ENCODE measurements around the gene GLI1.

The GLI1 gene

DNA sequence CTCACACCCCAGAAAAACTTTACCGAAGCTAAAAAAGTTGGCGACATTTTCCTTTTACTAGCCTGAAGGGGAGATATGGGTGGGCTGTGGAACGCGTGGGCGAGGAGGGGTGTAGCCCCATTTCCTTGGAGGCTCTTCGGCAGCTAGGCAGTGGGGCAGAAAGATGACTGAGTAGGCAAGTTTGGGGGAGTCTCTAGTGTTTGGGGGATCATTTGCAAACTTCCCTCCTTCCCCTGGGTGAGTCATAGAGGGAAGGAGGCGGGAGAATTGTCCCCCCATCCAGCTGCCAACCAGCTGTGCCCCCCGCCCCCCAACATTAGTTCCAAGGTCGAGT is 2.3 kb downstream of the GLI1 start:
- no peaks in the 10 kb centered on the region for H4K20me1 ChIP-seq (ENCODE audit: insufficient read depth, low read length)
- no peak for DNase-seq
- TF ChIP-seq, protein P1, sequence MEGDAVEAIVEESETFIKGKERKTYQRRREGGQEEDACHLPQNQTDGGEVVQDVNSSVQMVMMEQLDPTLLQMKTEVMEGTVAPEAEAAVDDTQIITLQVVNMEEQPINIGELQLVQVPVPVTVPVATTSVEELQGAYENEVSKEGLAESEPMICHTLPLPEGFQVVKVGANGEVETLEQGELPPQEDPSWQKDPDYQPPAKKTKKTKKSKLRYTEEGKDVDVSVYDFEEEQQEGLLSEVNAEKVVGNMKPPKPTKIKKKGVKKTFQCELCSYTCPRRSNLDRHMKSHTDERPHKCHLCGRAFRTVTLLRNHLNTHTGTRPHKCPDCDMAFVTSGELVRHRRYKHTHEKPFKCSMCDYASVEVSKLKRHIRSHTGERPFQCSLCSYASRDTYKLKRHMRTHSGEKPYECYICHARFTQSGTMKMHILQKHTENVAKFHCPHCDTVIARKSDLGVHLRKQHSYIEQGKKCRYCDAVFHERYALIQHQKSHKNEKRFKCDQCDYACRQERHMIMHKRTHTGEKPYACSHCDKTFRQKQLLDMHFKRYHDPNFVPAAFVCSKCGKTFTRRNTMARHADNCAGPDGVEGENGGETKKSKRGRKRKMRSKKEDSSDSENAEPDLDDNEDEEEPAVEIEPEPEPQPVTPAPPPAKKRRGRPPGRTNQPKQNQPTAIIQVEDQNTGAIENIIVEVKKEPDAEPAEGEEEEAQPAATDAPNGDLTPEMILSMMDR (IDR thresholded peaks at IDR 0.05; ENCODE audit: borderline replicate concordance, extremely low read depth, low read length, poor library complexity, severe bottlenecking) = no peak
- no peak for TF ChIP-seq EZH2 (IDR thresholded peaks at IDR 0.05; ENCODE audit: borderline replicate concordance, low read depth, low read length, severe bottlenecking)
- peaks cover 44% of the 10 kb centered on the region for H3K4me1 ChIP-seq (ENCODE audit: insufficient read depth, low read length)
- H2AFZ ChIP-seq (ENCODE audit: low read depth, low read length) = peak overlapping the region; percentile 88
- peak overlapping the region; percentile 96 for H3K4me2 ChIP-seq (ENCODE audit: insufficient read depth, low read length)
- ATAC-seq (ENCODE audit: insufficient read depth, low read depth) = no peak
- no peaks in the 10 kb centered on the region for H3K9me3 ChIP-seq (ENCODE audit: insufficient read depth, low read length, severe bottlenecking)
- H3K27me3 ChIP-seq (ENCODE audit: insufficient read depth, low read length, poor library complexity) = peaks cover 7% of the 10 kb centered on the region
- H3K27ac ChIP-seq (ENCODE audit: low read length) = peak overlapping the region; percentile 65
- no peaks in the 10 kb centered on the region for H3K79me2 ChIP-seq (ENCODE audit: insufficient read depth, low read length)
- H3K4me3 ChIP-seq (ENCODE audit: low read depth in 1 of 2, low read length in 2 of 2) = peak overlapping the region; percentile 56 to 70; a peak in 3 of 4 replicates
- H3K36me3 ChIP-seq (ENCODE audit: insufficient read depth, low read length) = no peaks in the 10 kb centered on the region
- peak overlapping the region; percentile 56 for H3K9ac ChIP-seq (ENCODE audit: low read depth, low read length)

DNA sequence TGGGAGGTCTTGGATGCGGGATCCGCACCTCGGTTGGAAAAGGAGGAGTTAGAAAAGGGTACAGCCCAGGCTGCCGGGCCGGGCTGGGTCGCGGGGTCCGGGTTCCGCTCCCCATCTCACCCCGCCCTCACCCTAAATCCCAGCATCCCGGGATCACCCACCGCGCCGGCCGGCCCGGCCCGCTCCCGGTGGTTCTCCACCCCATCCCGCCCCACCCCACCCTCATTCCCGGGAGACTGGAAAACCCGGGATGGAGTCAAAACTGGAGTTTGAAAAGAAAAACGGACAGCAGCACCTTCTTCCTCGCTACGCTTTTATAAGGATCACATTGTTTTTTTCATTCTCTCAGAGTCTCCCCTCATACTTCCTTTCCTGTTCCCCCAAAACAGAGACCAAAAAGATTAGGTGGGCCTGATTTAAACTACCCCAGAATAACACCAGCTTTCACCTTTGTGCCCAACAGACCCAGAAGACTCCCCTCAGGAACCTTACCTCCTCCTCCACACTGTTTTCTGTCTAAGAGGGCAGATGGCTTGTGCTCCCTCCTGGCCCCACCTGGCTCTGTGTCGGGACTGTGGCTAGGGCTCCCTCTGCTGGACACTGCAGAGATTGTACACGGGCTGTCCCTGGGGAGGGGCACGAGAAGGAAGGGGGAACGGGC is 2.8 kb downstream of the GLI1 start:
- H3K9me3 ChIP-seq (ENCODE audit: insufficient read depth, low read length, severe bottlenecking) = no peaks in the 10 kb centered on the region
- peak overlapping the region; percentile 56 to 70; a peak in 3 of 4 replicates for H3K4me3 ChIP-seq (ENCODE audit: low read depth in 1 of 2, low read length in 2 of 2)
- H3K4me2 ChIP-seq (ENCODE audit: insufficient read depth, low read length) = peak overlapping the region; percentile 96
- TF ChIP-seq, protein P1 (IDR thresholded peaks at IDR 0.05; ENCODE audit: borderline replicate concordance, extremely low read depth, low read length, poor library complexity, severe bottlenecking) = peak; percentile 100
- TF ChIP-seq EZH2 (IDR thresholded peaks at IDR 0.05; ENCODE audit: borderline replicate concordance, low read depth, low read length, severe bottlenecking) = no peak
- peaks cover 7% of the 10 kb centered on the region for H3K27me3 ChIP-seq (ENCODE audit: insufficient read depth, low read length, poor library complexity)
- peak overlapping the region; percentile 88 for H2AFZ ChIP-seq (ENCODE audit: low read depth, low read length)
- peaks cover 44% of the 10 kb centered on the region for H3K4me1 ChIP-seq (ENCODE audit: insufficient read depth, low read length)
- H4K20me1 ChIP-seq (ENCODE audit: insufficient read depth, low read length) = no peaks in the 10 kb centered on the region
- H3K9ac ChIP-seq (ENCODE audit: low read depth, low read length) = peak overlapping the region; percentile 56
- ATAC-seq (ENCODE audit: insufficient read depth, low read depth) (peak; percentile 73), DNase-seq (peak; percentile 93)
- no peaks in the 10 kb centered on the region for H3K79me2 ChIP-seq (ENCODE audit: insufficient read depth, low read length)
- no peaks in the 10 kb centered on the region for H3K36me3 ChIP-seq (ENCODE audit: insufficient read depth, low read length)
- peak overlapping the region; percentile 66 for H3K27ac ChIP-seq (ENCODE audit: low read length)

DNA sequence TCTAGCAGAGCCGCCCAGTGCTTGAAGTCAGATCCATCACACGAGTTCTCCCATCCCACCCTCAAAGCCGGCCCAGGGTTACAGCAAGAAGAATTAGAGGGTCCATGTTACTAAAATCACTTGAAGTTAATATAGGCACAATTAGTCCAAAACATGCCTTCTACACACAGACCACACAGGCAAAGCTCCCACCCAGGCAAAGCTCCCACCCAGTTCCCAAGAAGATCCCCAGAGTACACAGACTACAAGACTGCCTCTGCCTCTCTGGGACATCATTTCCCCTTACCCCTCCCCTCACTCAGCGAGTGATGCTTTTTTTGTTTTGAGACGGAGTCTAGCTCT is 3.3 kb downstream of the GLI1 start:
- Histone ChIP-seq H4K20me1 (ENCODE audit: insufficient read depth, low read length) (no peaks in the 10 kb centered on the region), H3K79me2 (ENCODE audit: insufficient read depth, low read length) (no peaks in the 10 kb centered on the region), H2AFZ (ENCODE audit: low read depth, low read length) (peak overlapping the region; percentile 71; the same call in 1 of the 2 replicates), H3K4me1 (ENCODE audit: insufficient read depth, low read length) (peaks cover 44% of the 10 kb centered on the region), H3K4me3 (ENCODE audit: low read depth in 1 of 2, low read length in 2 of 2) (peak overlapping the region in 1 of 2 experiments; percentile 70; a peak in 1 of 4 replicates), H3K4me2 (ENCODE audit: insufficient read depth, low read length) (peak overlapping the region; percentile 96), H3K36me3 (ENCODE audit: insufficient read depth, low read length) (no peaks in the 10 kb centered on the region), H3K27ac (ENCODE audit: low read length) (no peak overlapping the region), H3K9ac (ENCODE audit: low read depth, low read length) (no peak overlapping the region; the same call in 1 of the 2 replicates), H3K9me3 (ENCODE audit: insufficient read depth, low read length, severe bottlenecking) (no peaks in the 10 kb centered on the region), H3K27me3 (ENCODE audit: insufficient read depth, low read length, poor library complexity) (peaks cover 7% of the 10 kb centered on the region)
- DNase-seq (no peak), ATAC-seq (ENCODE audit: insufficient read depth, low read depth) (no peak)
- TF ChIP-seq, protein P1 (IDR thresholded peaks at IDR 0.05; ENCODE audit: borderline replicate concordance, extremely low read depth, low read length, poor library complexity, severe bottlenecking) = no peak
- TF ChIP-seq EZH2 (IDR thresholded peaks at IDR 0.05; ENCODE audit: borderline replicate concordance, low read depth, low read length, severe bottlenecking) = no peak
